AG08395 (cell line): Measurements from ENCODE around the gene GPATCH1.
A peak's percentile ranks its signal among the peaks of the same experiment; 100 is the strongest.
"Not testable (repeated sequence)": the region's sequence is repeated elsewhere in the genome, so short reads cannot be mapped to it uniquely, and the experiment has no call there.

ENCODE experiments used
- DNase-seq: peaks from one replicate; pipeline ENCODE4 v3.0.0; 2012; ENCODE audit warnings: mixed read lengths, low spot score

GPATCH1 gene

DNA sequence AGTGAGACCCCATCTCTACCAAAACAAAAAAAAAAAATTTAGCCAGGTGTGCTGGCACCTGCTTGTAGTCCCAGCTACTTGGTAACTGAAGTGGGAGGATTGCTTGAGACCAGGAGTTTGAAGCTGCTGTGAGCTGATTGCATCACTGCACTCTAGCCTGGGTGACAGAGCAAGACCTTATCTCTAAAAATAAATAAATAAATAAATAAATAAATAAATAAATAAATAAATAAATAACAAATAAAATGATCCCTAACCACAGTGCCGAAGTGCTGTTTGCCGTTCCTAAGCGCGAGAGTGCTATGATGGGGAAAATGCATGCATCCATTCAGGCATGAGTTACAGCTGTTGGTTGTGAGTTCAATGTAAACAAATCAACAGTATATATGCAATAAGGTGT, 78.2 kb downstream of the GPATCH1 start:
- DNase-seq, result no peak

DNA sequence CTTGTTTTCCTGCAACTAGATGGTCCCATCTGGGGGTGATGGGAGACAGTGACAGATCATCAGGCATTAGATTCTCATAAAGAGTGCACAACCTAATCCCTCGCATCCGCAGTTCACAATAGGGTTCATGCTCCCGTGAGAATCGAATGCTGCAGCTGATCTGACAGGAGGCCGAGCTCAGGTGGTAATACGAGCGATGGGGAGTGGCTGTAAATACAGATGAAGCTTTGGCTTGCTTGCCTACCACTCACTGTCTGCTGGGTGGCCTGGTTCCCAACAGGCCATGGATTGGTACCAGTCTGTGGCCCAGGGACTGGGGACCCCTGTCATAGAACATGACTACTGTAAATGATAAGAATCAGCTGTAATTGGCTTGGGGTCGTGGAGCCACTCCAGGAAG, 78.9 kb downstream of the GPATCH1 start:
- no peak for DNase-seq

DNA sequence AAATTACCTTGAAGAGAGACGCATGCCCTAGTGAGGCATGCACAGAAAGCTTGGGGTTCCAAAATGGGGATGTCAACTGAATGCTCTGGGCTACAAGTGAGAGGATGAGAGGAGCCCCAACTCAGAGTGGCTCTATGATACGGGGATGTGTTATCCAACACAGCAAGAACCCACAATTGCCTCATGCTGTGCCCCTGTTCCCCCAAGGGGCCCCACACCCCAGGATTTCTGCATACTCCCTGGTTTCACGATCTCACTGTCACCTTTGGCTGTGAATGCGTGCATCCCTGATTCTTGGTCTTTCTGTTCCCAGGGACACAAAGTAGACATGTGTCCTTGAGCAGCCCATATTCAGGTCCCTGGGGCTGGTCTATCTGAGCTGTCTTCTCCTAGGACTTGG, 80.2 kb downstream of the GPATCH1 start:
- no peak for DNase-seq

DNA sequence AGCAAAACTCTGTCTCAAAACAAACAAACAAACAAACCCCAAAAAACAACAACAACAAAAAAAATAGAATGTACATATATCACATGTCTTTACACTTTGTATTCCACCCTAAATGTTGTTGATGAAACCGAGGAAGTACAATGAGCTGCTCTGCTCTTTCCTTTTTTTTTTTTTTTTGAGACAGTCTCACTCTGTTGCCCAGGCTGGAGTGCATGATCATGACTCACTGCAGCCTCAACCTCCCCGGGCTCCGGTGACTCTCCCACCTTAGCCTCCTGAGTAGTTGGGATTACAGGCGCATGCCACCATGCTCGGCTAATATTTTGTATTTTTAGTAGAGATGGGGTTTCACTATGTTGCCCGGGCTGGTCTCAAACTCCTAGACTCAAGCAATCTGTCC, 82.5 kb downstream of the GPATCH1 start:
- DNase-seq, result no peak

DNA sequence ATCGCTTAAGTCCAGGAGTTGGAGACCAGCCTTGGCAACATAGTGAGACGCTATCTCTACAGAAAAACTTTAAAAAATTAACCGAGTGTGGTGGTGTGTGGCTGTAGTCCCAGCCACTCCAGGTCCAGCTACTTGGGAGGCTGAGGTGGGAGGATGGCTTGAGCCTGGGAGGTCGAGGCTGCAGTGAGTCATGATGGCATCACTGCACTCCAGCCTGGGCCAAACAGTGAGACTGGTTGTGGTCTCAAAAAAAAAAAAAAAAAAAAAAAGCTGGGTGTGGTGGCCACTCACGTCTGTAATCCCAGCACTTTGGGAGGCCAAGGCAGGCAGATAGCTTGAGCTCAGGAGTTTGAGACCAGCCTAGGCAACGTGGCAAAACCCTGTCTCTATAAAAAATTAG, 85.1 kb downstream of the GPATCH1 start:
- not testable (repeated sequence) for DNase-seq

DNA sequence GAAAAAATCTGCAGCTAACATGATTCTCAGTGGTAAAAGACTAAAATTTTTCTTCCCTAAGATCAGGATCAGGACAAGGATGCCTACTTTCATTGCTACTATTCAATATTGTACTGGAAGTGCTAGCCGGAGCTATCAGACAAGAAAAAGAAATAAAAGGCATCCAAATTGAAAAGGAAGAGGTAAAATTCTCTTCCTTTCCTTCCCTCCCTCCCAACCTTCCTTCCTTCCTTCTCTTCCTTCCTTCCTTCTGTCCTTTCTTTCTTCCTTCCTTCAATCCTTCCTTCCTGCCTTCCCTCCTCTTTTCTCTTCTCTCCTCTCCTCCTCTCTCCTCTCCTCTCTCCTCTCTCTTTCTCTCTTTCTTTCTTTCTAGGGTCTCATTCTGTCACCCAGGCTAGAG, 86.5 kb downstream of the GPATCH1 start:
- no peak for DNase-seq

DNA sequence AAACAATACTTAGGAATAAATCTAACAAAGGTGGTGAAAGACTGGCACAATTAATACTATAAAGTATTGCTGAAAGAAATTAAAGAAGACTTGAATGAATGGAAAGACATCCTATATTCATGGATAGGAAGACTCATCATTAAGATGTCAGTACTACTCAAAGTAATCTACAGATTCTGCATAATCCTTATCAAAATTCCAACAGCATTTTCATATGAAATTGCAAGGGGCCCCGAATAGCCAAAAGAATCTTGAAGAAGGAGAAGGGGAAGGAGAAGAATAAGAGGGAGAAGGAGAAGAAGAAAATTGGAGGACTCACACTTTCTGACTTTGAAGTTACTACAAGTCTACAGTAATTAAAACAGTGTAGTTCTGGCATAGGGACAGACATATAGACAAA, 87.5 kb downstream of the GPATCH1 start:
- no peak for DNase-seq

DNA sequence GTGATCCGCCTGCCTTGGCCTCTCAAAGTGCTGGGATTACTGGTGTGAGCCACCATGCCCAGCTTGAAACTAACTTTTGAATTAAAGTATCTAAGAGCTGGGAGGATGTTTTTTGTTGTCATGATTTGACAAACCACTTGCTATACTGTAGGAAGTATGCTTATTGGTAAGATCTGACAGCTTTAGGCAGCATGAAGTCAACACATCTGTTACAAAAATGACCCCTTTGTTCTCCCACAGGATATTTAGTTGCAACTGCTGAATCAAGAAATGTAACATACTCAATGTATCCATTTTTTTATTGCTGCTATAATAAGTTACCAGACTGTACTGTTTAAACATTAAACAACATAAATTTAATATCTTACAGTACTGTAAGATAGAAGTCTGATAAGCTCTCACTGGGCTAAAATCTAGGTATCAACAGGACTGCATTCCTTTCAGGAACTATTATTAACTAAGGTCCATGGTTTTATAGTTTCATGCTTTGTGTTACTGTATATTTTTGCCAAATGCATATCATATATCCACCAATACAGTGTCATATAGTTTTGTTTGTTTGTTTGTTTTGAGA, 90.3 kb downstream of the GPATCH1 start:
- no peak for DNase-seq

DNA sequence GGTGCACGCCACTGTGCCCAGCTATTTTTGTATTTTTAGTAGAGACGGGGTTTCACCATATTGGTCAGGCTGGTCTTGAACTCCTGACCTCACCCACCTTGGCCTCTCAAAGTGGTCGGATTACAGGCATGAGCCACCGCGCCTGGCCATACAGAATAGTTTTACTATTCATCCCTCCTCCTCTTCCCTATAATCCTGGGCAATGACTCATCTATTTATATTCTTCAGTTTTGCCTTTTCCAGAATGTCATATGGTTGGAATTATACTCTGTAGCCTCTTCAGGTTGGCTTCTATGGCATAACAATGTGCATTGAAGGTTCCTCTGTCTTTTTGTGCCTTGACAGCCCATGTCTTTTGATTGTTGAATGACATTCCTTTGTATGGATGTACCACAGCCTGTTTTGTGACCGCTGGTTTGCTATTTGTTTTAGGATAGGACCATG, 91.0 kb downstream of the GPATCH1 start:
- DNase-seq, result peak; percentile 42

DNA sequence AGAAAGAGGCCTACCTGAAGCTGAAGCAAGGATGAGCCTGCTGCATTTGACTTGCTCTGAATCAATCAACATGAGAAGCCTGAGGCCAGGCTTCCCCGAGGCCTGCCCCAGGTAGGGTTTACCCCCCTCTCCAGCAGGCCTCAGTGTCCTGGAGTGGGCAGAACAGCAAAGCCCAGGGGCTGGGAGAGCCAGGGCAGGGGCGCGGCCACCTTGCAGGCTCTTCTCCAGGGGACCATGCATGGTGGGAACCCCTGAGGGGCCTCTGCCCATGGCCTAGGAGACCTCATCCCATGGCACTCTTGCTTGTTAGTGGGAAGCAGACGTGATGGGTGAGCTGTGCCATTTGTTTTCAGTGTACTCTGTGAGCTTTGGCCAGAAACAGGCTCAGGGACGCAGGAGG, 93.2 kb downstream of the GPATCH1 start:
- no peak for DNase-seq

DNA sequence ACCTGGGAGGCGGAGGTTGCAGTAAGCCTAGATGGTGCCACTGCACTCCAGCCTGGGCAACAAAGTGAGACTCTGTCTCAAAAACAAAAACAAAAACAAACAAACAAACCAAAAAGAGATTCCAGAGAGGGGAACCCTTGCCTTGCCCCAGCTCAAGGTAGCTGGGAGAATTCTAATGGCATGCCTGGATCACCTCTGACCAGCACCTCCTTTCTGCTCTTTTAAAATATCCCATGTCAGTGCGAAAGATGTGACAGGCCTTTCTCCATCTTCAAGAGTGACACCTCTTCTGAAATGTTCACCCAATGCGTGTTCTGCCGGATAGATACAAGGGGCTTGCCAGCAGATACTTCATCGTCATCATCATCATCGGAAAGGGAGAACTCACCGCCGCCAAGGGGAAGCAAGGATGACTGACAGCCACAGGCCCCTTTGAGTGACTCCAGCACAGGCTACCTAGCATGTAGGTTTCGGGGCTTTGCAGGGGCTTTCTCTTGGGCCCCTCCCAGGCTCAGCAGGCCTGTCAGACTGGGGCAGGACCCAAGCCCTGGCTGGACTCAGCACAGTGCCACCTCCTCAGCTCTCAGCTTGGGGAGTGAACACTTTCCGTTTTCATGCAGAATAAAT, 94.3 kb downstream of the GPATCH1 start:
- no peak for DNase-seq

DNA sequence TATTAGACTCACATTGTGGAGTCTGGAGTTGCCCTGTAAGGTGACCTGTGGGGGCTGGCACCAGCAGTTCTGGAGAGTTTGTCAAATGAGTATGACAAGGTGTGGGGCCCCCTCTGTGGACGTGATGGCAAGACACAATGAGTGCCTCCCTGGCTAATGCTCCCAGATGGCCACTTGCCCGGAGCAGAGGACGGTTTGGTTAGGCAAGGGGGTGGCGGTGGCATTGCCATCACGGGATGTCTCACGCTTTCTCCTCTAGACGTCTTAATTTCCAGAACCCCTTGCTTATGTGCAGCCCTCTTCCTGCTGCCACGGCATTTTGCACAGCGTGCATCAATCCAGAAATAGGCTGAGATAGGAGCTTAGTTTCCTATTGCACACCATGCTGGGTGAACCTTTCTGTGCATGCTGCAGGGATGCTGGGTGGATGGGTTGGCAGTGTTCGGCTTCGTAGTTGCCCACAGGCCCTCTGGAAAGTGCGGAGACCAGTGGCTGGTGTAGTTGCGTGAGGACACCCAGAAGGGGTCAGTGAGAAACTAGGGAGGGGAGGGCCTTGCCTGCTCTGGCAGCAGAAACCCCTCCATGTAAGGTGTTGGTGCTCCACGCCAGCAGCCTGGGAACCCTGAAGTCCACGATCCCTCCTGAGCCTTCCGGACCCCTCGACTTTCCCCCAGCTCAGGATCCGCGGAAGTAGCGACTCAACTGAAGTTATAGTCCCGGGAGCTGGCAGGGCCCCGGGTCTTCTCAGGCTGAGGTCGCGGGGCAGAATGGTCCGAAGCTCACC, 95.1 kb downstream of the GPATCH1 start:
- peak; percentile 38 for DNase-seq

DNA sequence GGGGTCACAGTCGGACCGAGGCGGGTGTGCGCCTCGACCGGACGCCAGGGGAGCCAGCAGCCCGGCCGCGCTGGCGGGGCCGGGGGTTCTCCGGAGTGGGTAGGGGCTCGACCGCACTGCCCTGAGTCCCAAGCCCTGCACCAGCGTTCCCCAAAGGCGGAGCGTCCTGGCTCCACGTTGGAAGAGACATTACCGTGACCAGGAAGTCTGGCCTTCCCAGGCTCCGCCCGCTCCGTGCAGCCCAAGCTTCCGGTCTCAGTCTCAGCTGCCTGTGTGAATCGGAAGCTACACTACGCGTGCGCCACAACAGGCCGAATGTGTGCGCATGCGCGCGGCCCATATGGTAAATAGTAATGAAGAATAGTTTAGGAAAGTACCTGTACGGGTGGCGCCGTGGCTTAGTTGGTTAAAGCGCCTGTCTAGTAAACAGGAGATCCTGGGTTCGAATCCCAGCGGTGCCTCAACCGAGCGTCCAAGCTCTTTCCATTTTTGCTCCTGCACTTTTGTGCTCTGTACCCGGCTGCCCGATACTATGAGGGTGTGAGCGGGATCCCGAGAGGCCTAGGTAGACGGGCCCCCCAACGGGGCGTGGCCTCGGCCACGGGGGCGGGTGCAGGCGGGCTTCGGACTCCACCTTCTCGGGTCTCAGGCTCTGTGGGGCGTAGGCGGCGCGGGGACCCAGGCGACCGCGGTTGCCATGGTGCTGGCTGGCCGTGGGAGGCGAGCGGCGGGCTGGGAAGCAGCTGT, 95.9 kb downstream of the GPATCH1 start:
- peak; percentile 98 for DNase-seq

DNA sequence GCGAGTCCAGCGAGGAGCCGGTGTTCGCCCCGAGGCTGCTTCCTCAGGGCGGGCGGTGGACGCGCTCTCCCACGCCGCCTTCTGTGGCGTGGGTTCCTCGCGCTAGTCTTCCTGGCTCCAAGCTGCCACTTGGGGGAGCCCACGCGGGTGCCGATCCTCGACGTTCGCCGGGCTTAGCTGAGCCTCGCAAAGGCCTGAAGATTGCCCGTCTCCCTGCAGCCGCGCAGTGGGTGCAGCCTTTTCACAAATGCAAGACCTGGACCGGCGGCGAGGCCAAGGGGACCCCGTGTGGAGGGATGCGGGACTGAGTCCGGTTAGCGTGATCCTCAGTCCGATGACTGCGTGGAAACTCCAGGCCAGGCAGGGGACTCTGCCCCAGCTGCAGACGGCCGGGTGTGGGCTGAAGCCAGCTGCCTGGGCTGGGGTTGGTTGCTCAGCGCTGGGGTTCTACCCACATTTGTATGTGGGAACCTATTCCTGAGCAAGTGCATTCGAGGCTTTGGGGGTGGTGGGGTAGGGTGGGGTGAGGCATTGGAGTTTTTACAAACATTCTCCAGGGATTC, 96.5 kb downstream of the GPATCH1 start:
- peak; percentile 45 for DNase-seq
